Astrocyte of the cerebellum (primary cell): Measurements from ENCODE around the gene TRAPPC6A.

Experiments used
- DNase-seq: peaks from one replicate; pipeline ENCODE4 v3.0.0-alpha.2; 2011; ENCODE audit warnings: low read depth
- H3K4me3 ChIP-seq: 2 replicates; pipeline ENCODE4 v1.5.1; 2011; ENCODE audit warnings: mild to moderate bottlenecking, low read depth, low read length, moderate library complexity
- CTCF ChIP-seq: IDR thresholded peaks from 2 replicates; pipeline ENCODE4 v1.5.1; 2012; ENCODE audit warnings: low read length, low read depth, moderate library complexity, mild to moderate bottlenecking; ENCODE audit errors: missing control alignments
- in situ Hi-C: cut with HindIII; loops from 2 replicates; pipeline ENCODE4 v1.10.0; 2017; ENCODE audit warnings: low sequenced_read_pairs

TRAPPC6A gene

GRCh38 chr19:45154064-45154827 is 23.8 kb downstream of the TRAPPC6A start:
- peak; percentile 59 for DNase-seq
- in situ Hi-C loops, result no loop called here
- H3K4me3 ChIP-seq, result peak overlapping the region; percentile 4
- no peak for TF ChIP-seq CTCF

- TF ChIP-seq CTCF, result no peak
- in situ Hi-C loops, result no loop called here
- DNase-seq, result no peak
- peak overlapping the region; percentile 15 for H3K4me3 ChIP-seq
Observed at GRCh38 chr19:45153339-45154063, 24.5 kb downstream of the TRAPPC6A start.

DNA sequence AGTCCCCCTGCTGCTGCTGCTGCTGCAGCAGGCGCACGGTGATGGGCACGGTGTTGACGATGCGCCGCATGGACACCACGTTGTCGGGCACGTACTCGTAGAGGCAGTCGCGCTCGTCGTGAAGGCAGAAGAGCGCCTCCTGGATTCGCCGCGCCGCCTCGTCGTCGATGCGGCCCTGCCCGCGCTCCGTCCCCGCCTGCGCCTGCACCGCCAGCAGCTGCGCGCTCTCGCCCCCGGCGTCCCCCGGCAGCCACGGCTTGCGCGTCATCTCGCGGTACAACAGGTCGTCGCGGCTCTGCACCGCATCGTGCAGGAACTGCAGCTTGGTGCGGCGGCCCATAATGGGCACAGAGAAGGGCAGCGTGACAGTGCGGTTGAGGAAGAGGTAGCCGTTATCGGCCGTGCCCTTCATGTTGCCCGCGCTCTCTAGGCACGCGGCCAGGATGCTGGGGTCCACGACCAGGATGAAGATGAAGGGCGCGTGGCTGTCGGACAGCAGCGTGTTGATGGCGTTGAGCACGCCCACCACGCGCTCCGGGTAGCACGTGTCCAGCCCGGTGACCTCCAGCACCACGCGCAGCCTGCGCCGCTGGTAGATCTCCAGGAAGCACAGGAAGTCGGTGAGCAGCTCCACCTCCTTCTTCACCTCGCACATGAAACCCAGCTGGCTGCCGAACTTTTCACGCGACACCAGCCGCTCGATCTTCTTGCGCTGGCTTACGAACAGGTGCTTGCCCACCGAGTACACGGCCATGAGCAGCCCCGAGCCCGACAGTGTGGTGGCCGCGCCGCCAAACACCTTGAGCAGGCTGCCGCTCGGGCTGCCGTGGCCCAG is 25.3 kb downstream of the TRAPPC6A start:
- H3K4me3 ChIP-seq, result peak overlapping the region; percentile 15
- no peak for TF ChIP-seq CTCF
- in situ Hi-C loops, result no loop called here
- no peak for DNase-seq

DNA sequence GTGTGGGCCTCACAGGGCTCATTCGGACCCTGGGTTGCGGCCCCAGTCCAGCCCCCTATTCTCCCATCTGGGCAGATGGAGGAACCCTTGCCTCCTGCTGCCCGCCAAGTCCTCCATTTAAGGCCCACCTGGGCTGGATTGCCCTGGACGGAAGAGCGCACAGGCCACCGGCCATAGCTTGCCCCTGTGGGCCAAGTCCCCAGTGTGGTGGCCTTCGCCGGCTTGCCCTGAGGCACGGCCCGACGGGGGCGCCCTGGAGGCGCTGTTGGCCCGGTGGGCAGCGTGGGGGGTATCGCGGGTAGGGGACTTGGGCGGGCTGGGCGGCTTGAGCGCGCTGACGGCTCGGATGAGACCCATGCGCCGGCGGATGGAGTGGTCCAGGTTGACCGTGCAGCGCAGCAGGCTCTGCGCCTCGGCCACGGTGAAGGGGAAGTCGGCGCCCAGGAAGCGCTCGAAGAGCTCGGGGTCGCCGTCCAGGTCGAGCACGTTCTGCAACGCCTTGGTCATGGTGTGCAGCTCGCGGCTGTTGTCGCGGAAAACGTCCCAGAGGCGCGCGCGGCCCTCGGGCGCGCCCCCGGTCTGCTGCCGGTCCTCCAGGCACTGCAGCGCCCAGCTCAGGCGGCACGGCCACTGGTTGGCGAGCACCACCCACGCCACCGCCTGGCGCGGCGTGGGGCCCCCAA is 26.1 kb downstream of the TRAPPC6A start:
- in situ Hi-C loops, result no loop called here
- no peak for DNase-seq
- peak overlapping the region; percentile 15 for H3K4me3 ChIP-seq
- no peak for TF ChIP-seq CTCF

DNA sequence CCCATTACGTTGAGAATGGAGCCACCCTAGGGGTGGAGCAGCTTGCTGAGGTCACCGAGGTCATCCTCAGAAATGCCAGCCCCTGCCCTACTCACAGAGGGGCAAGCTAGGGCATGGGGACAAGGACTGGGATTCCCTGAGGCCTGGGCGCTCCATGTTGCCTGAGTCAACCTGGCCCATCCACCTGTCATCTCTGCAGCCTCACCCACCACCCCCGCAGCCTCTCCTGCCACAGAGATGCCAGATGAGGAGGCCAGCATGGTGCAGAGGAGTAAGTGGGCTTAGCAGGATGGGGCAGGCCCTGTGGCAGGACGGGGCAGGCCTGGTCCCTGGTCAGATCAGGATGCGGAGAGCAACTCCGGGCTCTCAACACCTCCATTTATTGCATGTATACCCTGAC is 26.7 kb downstream of the TRAPPC6A start:
- no peak for TF ChIP-seq CTCF
- no peak overlapping the region for H3K4me3 ChIP-seq
- in situ Hi-C loops, result no loop called here
- no peak for DNase-seq
